Measurements from ENCODE around the gene NEBL. TPM values are rescaled to one million over a fixed set of nuclear protein-coding genes. Genes with fewer than 3 reads are reported as not detected.

Gene NEBL
- total and polyA plus RNA-seq, 9 of the 15 experiments (the other 6 are each of a cell fraction or from before 2014, with no cell fraction given): 0.82 to 14.6 (median 9.8) TPM

GRCh38 chr10:20931156-20931795 lies 34.2 kb upstream of the NEBL start:
- Histone ChIP-seq H3K9me1 (ENCODE audit: control insufficient read depth, insufficient read depth, low read length) (no peaks in the 10 kb centered on the region), H3K4me2 (ENCODE audit: insufficient read depth, low read length) (no peak overlapping the region), H3K27me3 (ENCODE audit: control insufficient read depth in 2 of 2, insufficient read depth in 2 of 2, low read length in 2 of 2) (no peaks in the 10 kb centered on the region; a peak in 1 of 5 replicates), H3K79me2 (ENCODE audit: control insufficient read depth, insufficient read depth, low read length) (no peaks in the 10 kb centered on the region), H2AFZ (ENCODE audit: low read depth, low read length) (no peak overlapping the region), H3K9me3 (replicated peaks; ENCODE audit: control insufficient read depth, insufficient read depth, low read depth, low read length) (no peaks in the 10 kb centered on the region), H3K36me3 (ENCODE audit: control insufficient read depth, insufficient read depth, low read length) (no peaks in the 10 kb centered on the region), H3K4me3 (no peak overlapping the region), H4K20me1 (replicated peaks; ENCODE audit: control insufficient read depth, insufficient read depth, low read length) (no peaks in the 10 kb centered on the region), H3K9ac (ENCODE audit: insufficient read depth in 1 of 2, low read depth in 2 of 2, low read length in 2 of 2) (no peak overlapping the region), H3K4me1 (replicated peaks in 1 of 2; ENCODE audit: control insufficient read depth in 2 of 2, insufficient read depth in 2 of 2, low read length in 2 of 2) (no peaks in the 10 kb centered on the region), H3K27ac (ENCODE audit: extremely low read depth, low read depth, low read length) (no peak overlapping the region)
- ChIA-PET CTCF (ENCODE audit: low intra/inter-chr PET ratio) (no interaction called here), POLR2A (no interaction called here)
- intact Hi-C loops (cut with micrococcal nuclease): no loop called here
- in situ Hi-C loops (cut with MboI): no loop called here
- FAIRE-seq (no peak), DNase-seq (ENCODE audit: extremely low read depth in 1 of 4, low spot score in 3 of 4) (no peak), ATAC-seq (no peak)
- WGBS (ENCODE audit: insufficient coverage, low coverage, missing lambda C conversion rate): 26% methylated on average over 8 of the region's 8 CpGs
- no peak for TF ChIP-seq ZFP1 (CRISPR knock-in tag; IDR thresholded peaks at IDR 0.05)
- no TSS peak for BruUV-seq (replicated peaks)

GRCh38 chr10:20927456-20927855 lies 30.3 kb upstream of the NEBL start:
- WGBS (ENCODE audit: insufficient coverage, low coverage, missing lambda C conversion rate): 5% methylated on average over 2 of the region's 2 CpGs
- TF ChIP-seq STAT5B (CRISPR knock-in tag; IDR thresholded peaks at IDR 0.05) (no peak), ZHX1 (conservative IDR thresholded peaks at IDR 0.05; ENCODE audit: low read length) (no peak), KDM2B (CRISPR knock-in tag; IDR thresholded peaks at IDR 0.05) (no peak)
- Histone ChIP-seq H4K20me1 (replicated peaks; ENCODE audit: control insufficient read depth, insufficient read depth, low read length) (no peaks in the 10 kb centered on the region), H3K9me1 (ENCODE audit: control insufficient read depth, insufficient read depth, low read length) (no peaks in the 10 kb centered on the region), H2AFZ (ENCODE audit: low read depth, low read length) (no peak overlapping the region), H3K9me3 (replicated peaks; ENCODE audit: control insufficient read depth, insufficient read depth, low read depth, low read length) (no peaks in the 10 kb centered on the region), H3K27me3 (ENCODE audit: control insufficient read depth in 2 of 2, insufficient read depth in 2 of 2, low read length in 2 of 2) (no peaks in the 10 kb centered on the region), H3K79me2 (ENCODE audit: control insufficient read depth, insufficient read depth, low read length) (no peaks in the 10 kb centered on the region), H3K4me1 (replicated peaks in 1 of 2; ENCODE audit: control insufficient read depth in 2 of 2, insufficient read depth in 2 of 2, low read length in 2 of 2) (no peaks in the 10 kb centered on the region), H3K36me3 (ENCODE audit: control insufficient read depth, insufficient read depth, low read length) (no peaks in the 10 kb centered on the region), H3K4me2 (ENCODE audit: insufficient read depth, low read length) (no peak overlapping the region), H3K4me3 (no peak overlapping the region), H3K9ac (ENCODE audit: insufficient read depth in 1 of 2, low read depth in 2 of 2, low read length in 2 of 2) (no peak overlapping the region), H3K27ac (ENCODE audit: extremely low read depth, low read depth, low read length) (no peak overlapping the region)
- in situ Hi-C loops (cut with MboI): no loop called here
- FAIRE-seq (no peak), DNase-seq (ENCODE audit: extremely low read depth in 1 of 4, low spot score in 3 of 4) (no peak), ATAC-seq (no peak)
- POLR2A ChIA-PET: interaction anchor here (1.2 kb wide), 1 partner anchor 25 kb away, joined by 3 read pairs; no protein-coding TSS in a partner anchor
- intact Hi-C loops (cut with micrococcal nuclease): no loop called here
- BruUV-seq (replicated peaks): no TSS peak
- CTCF ChIA-PET (ENCODE audit: low intra/inter-chr PET ratio): no interaction called here
